Stimulated activated CD4-positive, alpha-beta T cell treated with anti-CD3 and anti-CD28 coated beads, Interleukin-1b, Interleukin-23, amount 100 ng/mL, for 4 hours (primary cell): ENCODE measurements around the gene SPEF1.

Source experiments
- DNase-seq, 2 donors: peaks; one replicate each; pipeline ENCODE4 v3.0.0-alpha.2; 2020; ENCODE audit warnings: low read depth in 2 of 2

Gene SPEF1

GRCh38 chr20:3766422-3767109 lies 14.7 kb downstream of the SPEF1 start:
- no peak for DNase-seq

GRCh38 chr20:3765171-3765882 lies 15.9 kb downstream of the SPEF1 start:
- DNase-seq, result no peak

- DNase-seq, result no peak
These were observed 16.6 kb downstream of the SPEF1 start for GRCh38 chr20:3764659-3765058.

- no peak for DNase-seq
These were observed 17.3 kb downstream of the SPEF1 start for GRCh38 chr20:3763671-3764601.

GRCh38 chr20:3760655-3761348 lies 20.4 kb downstream of the SPEF1 start:
- DNase-seq, result no peak

- no peak for DNase-seq
These were observed 21.4 kb downstream of the SPEF1 start for GRCh38 chr20:3759884-3760283.

- no peak for DNase-seq
These were observed 21.9 kb downstream of the SPEF1 start for GRCh38 chr20:3759316-3759823.

- DNase-seq, result no peak
These were observed 22.7 kb downstream of the SPEF1 start for GRCh38 chr20:3758566-3758965.

GRCh38 chr20:3757268-3757667 lies 24.0 kb downstream of the SPEF1 start:
- no peak for DNase-seq

GRCh38 chr20:3755814-3756480 lies 25.3 kb downstream of the SPEF1 start:
- DNase-seq, result no peak

GRCh38 chr20:3755269-3755668 lies 26.0 kb downstream of the SPEF1 start:
- no peak for DNase-seq

- DNase-seq, result no peak
These were observed 27.0 kb downstream of the SPEF1 start for GRCh38 chr20:3754276-3754630.

GRCh38 chr20:3753501-3754275 lies 27.6 kb downstream of the SPEF1 start:
- DNase-seq, result no peak

- DNase-seq, result peak; percentile 31 to 48
These were observed 28.1 kb downstream of the SPEF1 start for GRCh38 chr20:3753098-3753497.

- no peak for DNase-seq
These were observed 28.9 kb downstream of the SPEF1 start for GRCh38 chr20:3752386-3752759.

- DNase-seq, result peak in 1 of 2 donors; percentile 37
These were observed 29.4 kb downstream of the SPEF1 start for GRCh38 chr20:3751675-3752385.

- no peak for DNase-seq
These were observed 30.0 kb downstream of the SPEF1 start for GRCh38 chr20:3751305-3751674.

- DNase-seq, result no peak
These were observed 31.3 kb downstream of the SPEF1 start for GRCh38 chr20:3749689-3750531.
